HepG2 (cell line): ENCODE results near the gene SFXN1. TPM values are rescaled to one million over a fixed set of nuclear protein-coding genes. Genes with fewer than 3 reads are reported as not detected.

ENCODE experiments used
- ATAC-seq: fragments of 200-7000 bp; cut with Tn5 transposase; 3 replicates; pipeline ENCODE4 v1.9.1; 2020; ENCODE audit warnings: mild to moderate bottlenecking, moderate library complexity
- BruUV-seq: library from RNA; stranded (reverse); fragments of 400-500 nt; replicated peaks from 2 replicates; lab custom pipeline; 2021; lab: Mats Ljungman, UMichigan
- CTCF ChIA-PET: fragments of 300-600 bp; formaldehyde crosslinking; extraction: SDS; loops from one replicate; lab custom pipeline; 2021; ENCODE audit warnings: low total read pairs, inconsistent platforms, low intra/inter-chr PET ratio; lab: Yijun Ruan, JAX
- POLR2A ChIA-PET: fragments of 350-600 bp; sonication (Branson Sonifier 250); formaldehyde crosslinking; loops from one replicate; lab custom pipeline; 2020; ENCODE audit warnings: antibody characterized with exemption, inconsistent platforms; lab: Yijun Ruan, JAX
- DNase-seq: peaks from one replicate; pipeline ENCODE4 v3.0.0-alpha.2; 2015; ENCODE audit warnings: low spot score
- FAIRE-seq: peaks from 3 replicates; lab custom pipeline; 2011; peaks lifted over from hg19 to GRCh38; lab: Jason Lieb, UNC
- H2AFZ ChIP-seq: one replicate; pipeline ENCODE4 v1.6.1; 2011; ENCODE audit warnings: low read length, inconsistent platforms
- H3K27ac ChIP-seq: fragments of 300-600 bp; 3 replicates; pipeline ENCODE4 v1.8.0; 2011; ENCODE audit warnings: mixed run types, mild to moderate bottlenecking, mixed read lengths, low read length, inconsistent platforms; ENCODE audit not compliant: insufficient read depth; ENCODE audit errors: extremely low read length
- H3K27me3 ChIP-seq, 2 experiments: fragments of 200-600 bp in 1 of 2; 2 replicates in 1 of 2; 3 replicates in 1 of 2; pipeline versions ENCODE4 v1.6.0 to v1.8.0; 2011; ENCODE audit warnings: low read length in 2 of 2, mild to moderate bottlenecking in 2 of 2, moderate library complexity in 2 of 2, inconsistent platforms in 1 of 2; ENCODE audit not compliant: insufficient read depth in 2 of 2, control insufficient read depth in 1 of 2
- H3K36me3 ChIP-seq, 2 experiments: fragments of 200-600 bp in 1 of 2; replicated peaks in 1 of 2; 2 replicates in 1 of 2; 3 replicates in 1 of 2; pipeline versions ENCODE4 v1.5.1 to v1.8.0; 2011; ENCODE audit warnings: low read length in 2 of 2, inconsistent platforms in 1 of 2; ENCODE audit not compliant: insufficient read depth in 2 of 2, control insufficient read depth in 1 of 2
- H3K4me1 ChIP-seq: 2 replicates; pipeline ENCODE4 v1.5.1; 2012; ENCODE audit warnings: low read length, inconsistent platforms; ENCODE audit not compliant: insufficient read depth
- H3K4me2 ChIP-seq: 2 replicates; pipeline ENCODE4 v1.6.0; 2011; ENCODE audit warnings: low read depth, low read length, inconsistent platforms
- H3K4me3 ChIP-seq, 3 experiments: fragments of 200-600 bp in 1 of 3; sonication (generic), shearing (Covaris generic) in 1 of 3; replicated peaks in 1 of 3; 2 replicates each; pipeline ENCODE4 v1.5.1; 2011 to 2016; ENCODE audit warnings: low read length in 3 of 3, inconsistent platforms in 2 of 3, low read depth in 2 of 3, mild to moderate bottlenecking in 2 of 3, control low read depth in 1 of 3, mixed read lengths in 1 of 3; ENCODE audit not compliant: insufficient read depth in 1 of 3
- H3K79me2 ChIP-seq: one replicate; pipeline ENCODE4 v1.6.1; 2011; ENCODE audit warnings: low read length, inconsistent platforms; ENCODE audit not compliant: insufficient read depth
- H3K9ac ChIP-seq: 2 replicates; pipeline ENCODE4 v1.6.0; 2011; ENCODE audit warnings: mild to moderate bottlenecking, low read depth, low read length, inconsistent platforms; ENCODE audit not compliant: insufficient read depth
- H3K9me3 ChIP-seq: 2 replicates; pipeline ENCODE4 v1.5.1; 2012; ENCODE audit warnings: mild to moderate bottlenecking, low read length
- H4K20me1 ChIP-seq: 2 replicates; pipeline ENCODE4 v1.6.0; 2011; ENCODE audit warnings: inconsistent platforms, mild to moderate bottlenecking, low read length, moderate library complexity; ENCODE audit not compliant: insufficient read depth
- ESRRA ChIP-seq: sonication (generic); formaldehyde crosslinking; IDR thresholded peaks from 2 replicates; pipeline ENCODE4 v1.5.1; 2020; ENCODE audit warnings: mild to moderate bottlenecking, low read depth, missing genetic modification reagents
- FOXM1 ChIP-seq: sonication (generic); formaldehyde crosslinking; IDR thresholded peaks from 2 replicates; pipeline ENCODE4 v1.5.0; 2020; ENCODE audit warnings: missing genetic modification reagents
- GLI4 ChIP-seq: sonication (generic); formaldehyde crosslinking; IDR thresholded peaks from 2 replicates; pipeline ENCODE4 v1.5.1; 2020; ENCODE audit warnings: missing genetic modification reagents, mild to moderate bottlenecking, moderate library complexity, borderline replicate concordance
- MIER2 ChIP-seq: IDR thresholded peaks from 2 replicates; pipeline ENCODE4 v1.6.1; 2016; ENCODE audit warnings: missing biosample characterization, missing genetic modification reagents
- ZBTB40 ChIP-seq, 2 experiments: fragments of 450-650 bp in 1 of 2; sonication (generic) in 1 of 2; formaldehyde crosslinking in 1 of 2; IDR thresholded peaks; 2 replicates each; pipeline versions ENCODE4 v1.6.1 to v1.8.0; 2016 to 2022; ENCODE audit warnings: antibody characterized with exemption in 1 of 2, mild to moderate bottlenecking in 1 of 2, missing genetic modification reagents in 1 of 2
- ZNF746 ChIP-seq: sonication (generic); formaldehyde crosslinking; IDR thresholded peaks from 2 replicates; pipeline ENCODE4 v1.8.0; 2022; ENCODE audit warnings: mild to moderate bottlenecking, missing genetic modification reagents
- ZNF747 ChIP-seq: sonication (generic); formaldehyde crosslinking; IDR thresholded peaks from 2 replicates; pipeline ENCODE4 v1.8.1; 2023; ENCODE audit warnings: missing genetic modification reagents, mild to moderate bottlenecking, borderline replicate concordance
- WGBS: methylation state at CpG from one replicate; pipeline ENCODE4 v1.1.6; 2017; ENCODE audit warnings: low lambda C conversion rate; 5-methylcytosine and 5-hydroxymethylcytosine counted together
- in situ Hi-C: cut with HindIII; loops from 2 replicates; pipeline ENCODE4 v1.10.0; 2017; ENCODE audit warnings: low pct_unique_long_range_greater_than_20kb; ENCODE audit not compliant: extremely low pct_ligation_motif_present
- intact Hi-C: fragments of 100-400 bp; cut with micrococcal nuclease; formaldehyde crosslinking; loops from one replicate; pipeline ENCODE4 v1.10.0; 2022; ENCODE audit not compliant: unreplicated experiment
- polyA plus RNA-seq, 8 experiments: library from polyadenylated mRNA; depleted of rRNA in 3 of 8; stranded (reverse) in 7 of 8; unstranded in 1 of 8; fragments of >200 nt; fragmentation: Illumina TruSeq in 4 of 8; extraction: Trizol in 4 of 8; gene quantifications; 2 replicates each; pipeline versions ENCODE4 v1.2.1 to v1.2.3, GENCODE V29; 2011 to 2016; ENCODE audit warnings: low read depth in 4 of 8, missing spikeins in 1 of 8, mixed read lengths in 1 of 8; ENCODE audit not compliant: insufficient read depth in 1 of 8
- total RNA-seq, 5 experiments: library from RNA; depleted of rRNA; stranded (reverse); fragments of >200 nt; fragmentation: Illumina TruSeq; extraction: Trizol; gene quantifications; 2 replicates each; pipeline ENCODE4 v1.2.3, GENCODE V29; 2016; ENCODE audit warnings: low read depth in 1 of 5
- TF ChIP-seq, protein P1 (sequence below): sonication (generic); formaldehyde crosslinking; IDR thresholded peaks from 2 replicates; pipeline ENCODE4 v1.4.0; 2020; ENCODE audit warnings: missing genetic modification reagents
- TF ChIP-seq, protein P2 (sequence below): sonication (generic); formaldehyde crosslinking; conservative IDR thresholded peaks from 2 replicates; pipeline ENCODE4 v1.4.0; 2020; ENCODE audit warnings: missing genetic modification reagents

The SFXN1 gene
- total and polyA plus RNA-seq, 2 of the 13 experiments (the other 11 are each of a cell fraction or from before 2014, with no cell fraction given) = 122 to 135 TPM

- in situ Hi-C loops (no loop called here), intact Hi-C loops (no loop called here)
- ATAC-seq = peak; percentile 25
- H3K27me3 ChIP-seq = peaks cover 0 to 17% of the 10 kb centered on the region in 2 experiments; a peak in 3 of 5 replicates
- FAIRE-seq = peak; percentile 18
- peaks cover 39% of the 10 kb centered on the region for H4K20me1 ChIP-seq
- H3K9me3 ChIP-seq = no peaks in the 10 kb centered on the region
- H3K4me1 ChIP-seq = peaks cover 67% of the 10 kb centered on the region
- H3K79me2 ChIP-seq = peaks cover 56% of the 10 kb centered on the region
- TSS peak; percentile 66 for BruUV-seq
- peak overlapping the region; percentile 81 for H3K27ac ChIP-seq
- peak overlapping the region; percentile 100 for H3K4me2 ChIP-seq
- ChIA-PET POLR2A (interaction anchor here (0.9 to 1.0 kb wide), 2 partner anchors 11 to 17 kb away, joined by 3 to 4 read pairs; no protein-coding TSS in a partner anchor), CTCF (no interaction called here)
- H3K36me3 ChIP-seq = peaks cover 13 to 30% of the 10 kb centered on the region in 2 experiments
- peak overlapping the region; percentile 85 to 97 (median 91) for H3K4me3 ChIP-seq
- H3K9ac ChIP-seq = peak overlapping the region; percentile 94
- WGBS = 29% methylated on average over 10 of the region's 13 CpGs
- H2AFZ ChIP-seq = no peak overlapping the region
- DNase-seq = peak; percentile 30
- TF ChIP-seq MIER2 (CRISPR knock-in tag) (0 out of 2 replicates have a peak, but pooled peaks have one; percentile 8), ZNF746 (0 out of 2 replicates have a peak, but pooled peaks have one; percentile 19), FOXM1 (no peak), ZNF747 (CRISPR knock-in tag) (no peak), GLI4 (CRISPR knock-in tag) (peak; percentile 15; the same call in 1 of the 2 replicates), ZBTB40 (IDR thresholded peaks at IDR 0.05) (no peak), ZBTB40 (CRISPR knock-in tag; IDR thresholded peaks at IDR 0.05) (no peak), ESRRA (CRISPR knock-in tag) (peak; percentile 92)
- TF ChIP-seq, protein P1, sequence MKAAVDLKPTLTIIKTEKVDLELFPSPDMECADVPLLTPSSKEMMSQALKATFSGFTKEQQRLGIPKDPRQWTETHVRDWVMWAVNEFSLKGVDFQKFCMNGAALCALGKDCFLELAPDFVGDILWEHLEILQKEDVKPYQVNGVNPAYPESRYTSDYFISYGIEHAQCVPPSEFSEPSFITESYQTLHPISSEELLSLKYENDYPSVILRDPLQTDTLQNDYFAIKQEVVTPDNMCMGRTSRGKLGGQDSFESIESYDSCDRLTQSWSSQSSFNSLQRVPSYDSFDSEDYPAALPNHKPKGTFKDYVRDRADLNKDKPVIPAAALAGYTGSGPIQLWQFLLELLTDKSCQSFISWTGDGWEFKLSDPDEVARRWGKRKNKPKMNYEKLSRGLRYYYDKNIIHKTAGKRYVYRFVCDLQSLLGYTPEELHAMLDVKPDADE (CRISPR knock-in tag) = no peak
- TF ChIP-seq, protein P2, sequence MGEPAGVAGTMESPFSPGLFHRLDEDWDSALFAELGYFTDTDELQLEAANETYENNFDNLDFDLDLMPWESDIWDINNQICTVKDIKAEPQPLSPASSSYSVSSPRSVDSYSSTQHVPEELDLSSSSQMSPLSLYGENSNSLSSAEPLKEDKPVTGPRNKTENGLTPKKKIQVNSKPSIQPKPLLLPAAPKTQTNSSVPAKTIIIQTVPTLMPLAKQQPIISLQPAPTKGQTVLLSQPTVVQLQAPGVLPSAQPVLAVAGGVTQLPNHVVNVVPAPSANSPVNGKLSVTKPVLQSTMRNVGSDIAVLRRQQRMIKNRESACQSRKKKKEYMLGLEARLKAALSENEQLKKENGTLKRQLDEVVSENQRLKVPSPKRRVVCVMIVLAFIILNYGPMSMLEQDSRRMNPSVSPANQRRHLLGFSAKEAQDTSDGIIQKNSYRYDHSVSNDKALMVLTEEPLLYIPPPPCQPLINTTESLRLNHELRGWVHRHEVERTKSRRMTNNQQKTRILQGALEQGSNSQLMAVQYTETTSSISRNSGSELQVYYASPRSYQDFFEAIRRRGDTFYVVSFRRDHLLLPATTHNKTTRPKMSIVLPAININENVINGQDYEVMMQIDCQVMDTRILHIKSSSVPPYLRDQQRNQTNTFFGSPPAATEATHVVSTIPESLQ = no peak
Measured at GRCh38 chr5:175479125-175479881, 943 bp downstream of the SFXN1 start.
